ENCODE measurements around the gene RPL41. TPM values are rescaled to one million over a fixed set of nuclear protein-coding genes. Genes with fewer than 3 reads are reported as not detected.
A peak's percentile ranks its signal among the peaks of the same experiment; 100 is the strongest.

The RPL41 gene
- total and polyA plus RNA-seq, 4 donors = 979 to 2,155 (median 1,482) TPM

DNA sequence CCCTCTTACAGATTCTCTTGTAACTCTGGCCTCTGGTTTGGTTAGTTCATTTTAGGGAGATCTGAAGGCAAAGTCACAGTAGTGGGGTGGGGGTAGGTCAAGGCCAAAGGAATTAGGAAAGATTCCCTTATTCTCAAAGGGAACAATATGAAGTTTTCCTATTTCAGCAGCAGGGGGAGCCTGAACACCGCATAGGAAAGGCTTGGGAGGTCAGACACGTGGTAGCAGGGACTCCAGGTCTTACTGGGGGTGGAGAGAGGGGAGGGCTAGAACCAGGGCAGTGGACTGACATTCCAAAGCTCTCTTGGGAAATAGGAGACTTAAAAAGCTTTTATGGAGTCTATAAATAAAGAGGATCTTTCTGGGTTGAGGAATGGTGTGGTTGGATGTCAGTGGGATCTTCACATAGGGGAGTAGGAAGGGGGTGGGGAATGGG lies 2.9 kb downstream of the RPL41 start (continued):
- TF ChIP-seq, protein P1, sequence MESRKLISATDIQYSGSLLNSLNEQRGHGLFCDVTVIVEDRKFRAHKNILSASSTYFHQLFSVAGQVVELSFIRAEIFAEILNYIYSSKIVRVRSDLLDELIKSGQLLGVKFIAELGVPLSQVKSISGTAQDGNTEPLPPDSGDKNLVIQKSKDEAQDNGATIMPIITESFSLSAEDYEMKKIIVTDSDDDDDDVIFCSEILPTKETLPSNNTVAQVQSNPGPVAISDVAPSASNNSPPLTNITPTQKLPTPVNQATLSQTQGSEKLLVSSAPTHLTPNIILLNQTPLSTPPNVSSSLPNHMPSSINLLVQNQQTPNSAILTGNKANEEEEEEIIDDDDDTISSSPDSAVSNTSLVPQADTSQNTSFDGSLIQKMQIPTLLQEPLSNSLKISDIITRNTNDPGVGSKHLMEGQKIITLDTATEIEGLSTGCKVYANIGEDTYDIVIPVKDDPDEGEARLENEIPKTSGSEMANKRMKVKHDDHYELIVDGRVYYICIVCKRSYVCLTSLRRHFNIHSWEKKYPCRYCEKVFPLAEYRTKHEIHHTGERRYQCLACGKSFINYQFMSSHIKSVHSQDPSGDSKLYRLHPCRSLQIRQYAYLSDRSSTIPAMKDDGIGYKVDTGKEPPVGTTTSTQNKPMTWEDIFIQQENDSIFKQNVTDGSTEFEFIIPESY (IDR thresholded peaks at IDR 0.05) = peak; percentile 32
- TF ChIP-seq FOXA2 (IDR thresholded peaks at IDR 0.05) (no peak), HNF4G (IDR thresholded peaks at IDR 0.05) (no peak), SP1 (IDR thresholded peaks at IDR 0.05) (peak; percentile 68), RXRA (IDR thresholded peaks at IDR 0.05) (peak; percentile 80), TAF1 (conservative IDR thresholded peaks at IDR 0.05) (no peak), YY1 (IDR thresholded peaks at IDR 0.05) (peak; percentile 58)

DNA sequence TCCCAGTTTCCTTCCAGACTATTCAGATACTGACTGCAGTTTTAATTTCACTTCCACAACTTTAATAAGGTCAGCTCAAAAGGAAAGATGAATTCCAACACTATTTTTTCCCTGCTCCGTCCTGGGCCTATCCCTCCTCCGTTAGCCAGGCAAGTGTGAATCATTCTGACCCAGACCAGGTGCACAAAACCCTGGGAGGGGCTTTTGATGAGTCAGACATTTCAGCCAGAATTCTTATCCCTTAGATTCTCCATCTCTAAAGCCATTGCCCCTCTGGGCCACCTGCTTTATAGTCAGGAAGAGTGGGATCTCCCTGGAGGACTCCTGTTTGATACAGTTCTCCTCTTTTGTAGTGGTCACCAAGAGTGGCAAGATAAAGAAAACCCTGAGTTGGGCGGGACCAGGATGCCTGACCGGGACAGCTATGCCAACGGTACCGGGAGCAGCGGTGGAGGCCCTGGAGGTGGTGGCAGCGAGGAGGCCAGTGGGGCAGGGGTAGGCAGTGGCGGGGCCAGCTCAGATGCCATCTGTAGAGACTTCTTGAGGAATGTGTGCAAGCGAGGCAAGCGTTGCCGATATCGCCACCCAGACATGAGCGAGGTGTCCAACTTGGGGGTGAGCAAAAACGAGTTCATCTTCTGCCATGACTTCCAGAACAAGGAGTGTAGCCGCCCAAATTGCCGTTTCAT lies 3.9 kb downstream of the RPL41 start:
- Histone ChIP-seq H3K4me1 (ENCODE audit: control insufficient read depth in 4 of 4, insufficient read depth in 4 of 4, low read length in 3 of 4) (peaks cover 34 to 59% (median 49%) of the 10 kb centered on the region in 4 donors), H3K27ac (ENCODE audit: low read depth in 1 of 2, low read length in 2 of 2) (peak overlapping the region; percentile 71 to 89), H3K9ac (ENCODE audit: low read depth in 1 of 2, low read length in 2 of 2) (peak overlapping the region in 1 of 2 donors; percentile 36), H3K36me3 (ENCODE audit: control insufficient read depth in 4 of 4, insufficient read depth in 3 of 4, low read depth in 1 of 4, low read length in 3 of 4) (no peaks in the 10 kb centered on the region), H3K4me3 (ENCODE audit: low read depth in 1 of 3, low read length in 3 of 3) (no peak overlapping the region), H3K9me3 (ENCODE audit: control insufficient read depth in 4 of 4, low read length in 3 of 4) (no peaks in the 10 kb centered on the region), H3K27me3 (ENCODE audit: control insufficient read depth in 4 of 4, insufficient read depth in 4 of 4, low read length in 3 of 4) (no peaks in the 10 kb centered on the region)
- WGBS = 91% methylated on average over 17 of the region's 17 CpGs
- DNase-seq (ENCODE audit: low spot score) = no peak
- TF ChIP-seq JUND (IDR thresholded peaks at IDR 0.05) (no peak), HNF4A (conservative IDR thresholded peaks at IDR 0.05) (no peak), FOXA2 (IDR thresholded peaks at IDR 0.05) (no peak), RAD21 (IDR thresholded peaks at IDR 0.05) (no peak), GABPA (IDR thresholded peaks at IDR 0.05 in 1 of 2, conservative IDR thresholded peaks at IDR 0.05 in 1 of 2) (no peak), RXRA (IDR thresholded peaks at IDR 0.05) (no peak), EGR1 (IDR thresholded peaks at IDR 0.05; ENCODE audit: low read depth in 2 of 2) (no peak), FOXA1 (IDR thresholded peaks at IDR 0.05) (no peak), TAF1 (conservative IDR thresholded peaks at IDR 0.05) (no peak), NR2F2 (IDR thresholded peaks at IDR 0.05) (no peak), SP1 (IDR thresholded peaks at IDR 0.05) (no peak), YY1 (IDR thresholded peaks at IDR 0.05) (no peak), HNF4G (IDR thresholded peaks at IDR 0.05) (no peak)
- TF ChIP-seq, protein P2, sequence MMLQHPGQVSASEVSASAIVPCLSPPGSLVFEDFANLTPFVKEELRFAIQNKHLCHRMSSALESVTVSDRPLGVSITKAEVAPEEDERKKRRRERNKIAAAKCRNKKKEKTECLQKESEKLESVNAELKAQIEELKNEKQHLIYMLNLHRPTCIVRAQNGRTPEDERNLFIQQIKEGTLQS (IDR thresholded peaks at IDR 0.05) = no peak
- TF ChIP-seq, protein P3, sequence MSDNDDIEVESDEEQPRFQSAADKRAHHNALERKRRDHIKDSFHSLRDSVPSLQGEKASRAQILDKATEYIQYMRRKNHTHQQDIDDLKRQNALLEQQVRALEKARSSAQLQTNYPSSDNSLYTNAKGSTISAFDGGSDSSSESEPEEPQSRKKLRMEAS (IDR thresholded peaks at IDR 0.05) = no peak
- TF ChIP-seq, protein P1 (IDR thresholded peaks at IDR 0.05) = no peak
- TF ChIP-seq, protein P4, sequence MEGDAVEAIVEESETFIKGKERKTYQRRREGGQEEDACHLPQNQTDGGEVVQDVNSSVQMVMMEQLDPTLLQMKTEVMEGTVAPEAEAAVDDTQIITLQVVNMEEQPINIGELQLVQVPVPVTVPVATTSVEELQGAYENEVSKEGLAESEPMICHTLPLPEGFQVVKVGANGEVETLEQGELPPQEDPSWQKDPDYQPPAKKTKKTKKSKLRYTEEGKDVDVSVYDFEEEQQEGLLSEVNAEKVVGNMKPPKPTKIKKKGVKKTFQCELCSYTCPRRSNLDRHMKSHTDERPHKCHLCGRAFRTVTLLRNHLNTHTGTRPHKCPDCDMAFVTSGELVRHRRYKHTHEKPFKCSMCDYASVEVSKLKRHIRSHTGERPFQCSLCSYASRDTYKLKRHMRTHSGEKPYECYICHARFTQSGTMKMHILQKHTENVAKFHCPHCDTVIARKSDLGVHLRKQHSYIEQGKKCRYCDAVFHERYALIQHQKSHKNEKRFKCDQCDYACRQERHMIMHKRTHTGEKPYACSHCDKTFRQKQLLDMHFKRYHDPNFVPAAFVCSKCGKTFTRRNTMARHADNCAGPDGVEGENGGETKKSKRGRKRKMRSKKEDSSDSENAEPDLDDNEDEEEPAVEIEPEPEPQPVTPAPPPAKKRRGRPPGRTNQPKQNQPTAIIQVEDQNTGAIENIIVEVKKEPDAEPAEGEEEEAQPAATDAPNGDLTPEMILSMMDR (IDR thresholded peaks at IDR 0.05; ENCODE audit: low read depth, low read length, missing input control) = no peak
- TF ChIP-seq, protein P5, sequence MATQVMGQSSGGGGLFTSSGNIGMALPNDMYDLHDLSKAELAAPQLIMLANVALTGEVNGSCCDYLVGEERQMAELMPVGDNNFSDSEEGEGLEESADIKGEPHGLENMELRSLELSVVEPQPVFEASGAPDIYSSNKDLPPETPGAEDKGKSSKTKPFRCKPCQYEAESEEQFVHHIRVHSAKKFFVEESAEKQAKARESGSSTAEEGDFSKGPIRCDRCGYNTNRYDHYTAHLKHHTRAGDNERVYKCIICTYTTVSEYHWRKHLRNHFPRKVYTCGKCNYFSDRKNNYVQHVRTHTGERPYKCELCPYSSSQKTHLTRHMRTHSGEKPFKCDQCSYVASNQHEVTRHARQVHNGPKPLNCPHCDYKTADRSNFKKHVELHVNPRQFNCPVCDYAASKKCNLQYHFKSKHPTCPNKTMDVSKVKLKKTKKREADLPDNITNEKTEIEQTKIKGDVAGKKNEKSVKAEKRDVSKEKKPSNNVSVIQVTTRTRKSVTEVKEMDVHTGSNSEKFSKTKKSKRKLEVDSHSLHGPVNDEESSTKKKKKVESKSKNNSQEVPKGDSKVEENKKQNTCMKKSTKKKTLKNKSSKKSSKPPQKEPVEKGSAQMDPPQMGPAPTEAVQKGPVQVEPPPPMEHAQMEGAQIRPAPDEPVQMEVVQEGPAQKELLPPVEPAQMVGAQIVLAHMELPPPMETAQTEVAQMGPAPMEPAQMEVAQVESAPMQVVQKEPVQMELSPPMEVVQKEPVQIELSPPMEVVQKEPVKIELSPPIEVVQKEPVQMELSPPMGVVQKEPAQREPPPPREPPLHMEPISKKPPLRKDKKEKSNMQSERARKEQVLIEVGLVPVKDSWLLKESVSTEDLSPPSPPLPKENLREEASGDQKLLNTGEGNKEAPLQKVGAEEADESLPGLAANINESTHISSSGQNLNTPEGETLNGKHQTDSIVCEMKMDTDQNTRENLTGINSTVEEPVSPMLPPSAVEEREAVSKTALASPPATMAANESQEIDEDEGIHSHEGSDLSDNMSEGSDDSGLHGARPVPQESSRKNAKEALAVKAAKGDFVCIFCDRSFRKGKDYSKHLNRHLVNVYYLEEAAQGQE (IDR thresholded peaks at IDR 0.05) = no peak

Measured in liver (tissue), 9 donors.